ENCODE results near the gene PEX10. TPM values are rescaled to one million over a fixed set of nuclear protein-coding genes. Genes with fewer than 3 reads are reported as not detected.

Gene PEX10
- total RNA-seq, 1 experiment from 2014 or later, result 36.1 TPM

DNA sequence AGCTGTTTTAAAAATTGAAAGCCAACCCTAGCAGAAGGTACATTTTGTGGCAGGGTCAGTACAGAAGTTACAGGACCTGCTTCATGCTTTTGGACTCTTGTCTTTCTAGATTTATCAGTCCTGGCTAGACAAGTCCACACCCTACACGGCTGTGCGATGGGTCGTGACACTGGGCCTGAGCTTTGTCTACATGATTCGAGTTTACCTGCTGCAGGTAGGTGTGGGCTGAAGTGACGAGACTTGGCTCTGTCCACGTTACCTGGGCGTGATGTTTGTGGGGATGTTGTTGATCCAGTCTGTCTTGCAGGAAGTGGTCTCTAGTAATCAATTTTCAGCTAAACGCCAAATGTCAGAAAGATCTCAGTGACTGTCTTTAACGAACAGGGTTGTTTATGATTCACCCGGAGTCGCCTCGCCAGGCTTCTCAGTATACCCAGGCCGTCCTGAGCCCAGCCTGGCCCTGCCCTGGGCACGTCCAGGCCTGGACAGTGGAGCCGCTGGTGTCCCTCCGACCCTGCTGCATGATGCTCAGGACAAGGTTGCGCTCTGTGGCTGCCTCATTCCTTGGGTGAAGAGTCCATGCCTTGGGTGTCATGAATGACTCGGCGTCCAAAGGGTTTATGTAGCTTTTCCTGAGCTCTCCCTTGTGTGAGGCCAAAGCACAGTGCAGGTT lies 15.2 kb downstream of the PEX10 start:
- ChIA-PET CTCF (interaction anchor here (1.1 kb wide), 1 partner anchor 202 kb away, joined by 3 read pairs; the partner anchor contains the start of gene FAAP20), POLR2A (interaction anchor here (0.6 to 1.3 kb wide), 2 partner anchors 10 to 1425 kb away, joined by 3 to 5 read pairs; no protein-coding TSS in a partner anchor)
- intact Hi-C loops (cut with micrococcal nuclease), result no loop called here
- Mint-ChIP-seq H3K4me3 (ENCODE audit: unreplicated experiment) (no peak overlapping the region), H3K4me1 (ENCODE audit: insufficient read depth, unreplicated experiment) (peaks cover 18% of the 10 kb centered on the region), H3K27me3 (ENCODE audit: insufficient read depth, unreplicated experiment) (no peaks in the 10 kb centered on the region), H3K27ac (ENCODE audit: low read depth, unreplicated experiment) (no peak overlapping the region), H3K9me3 (ENCODE audit: unreplicated experiment) (no peaks in the 10 kb centered on the region), H3K36me3 (ENCODE audit: insufficient read depth, unreplicated experiment) (peaks cover 93% of the 10 kb centered on the region)
- DNase-seq (ENCODE audit: unreplicated experiment), result no peak
- TF ChIP-seq, protein P1, sequence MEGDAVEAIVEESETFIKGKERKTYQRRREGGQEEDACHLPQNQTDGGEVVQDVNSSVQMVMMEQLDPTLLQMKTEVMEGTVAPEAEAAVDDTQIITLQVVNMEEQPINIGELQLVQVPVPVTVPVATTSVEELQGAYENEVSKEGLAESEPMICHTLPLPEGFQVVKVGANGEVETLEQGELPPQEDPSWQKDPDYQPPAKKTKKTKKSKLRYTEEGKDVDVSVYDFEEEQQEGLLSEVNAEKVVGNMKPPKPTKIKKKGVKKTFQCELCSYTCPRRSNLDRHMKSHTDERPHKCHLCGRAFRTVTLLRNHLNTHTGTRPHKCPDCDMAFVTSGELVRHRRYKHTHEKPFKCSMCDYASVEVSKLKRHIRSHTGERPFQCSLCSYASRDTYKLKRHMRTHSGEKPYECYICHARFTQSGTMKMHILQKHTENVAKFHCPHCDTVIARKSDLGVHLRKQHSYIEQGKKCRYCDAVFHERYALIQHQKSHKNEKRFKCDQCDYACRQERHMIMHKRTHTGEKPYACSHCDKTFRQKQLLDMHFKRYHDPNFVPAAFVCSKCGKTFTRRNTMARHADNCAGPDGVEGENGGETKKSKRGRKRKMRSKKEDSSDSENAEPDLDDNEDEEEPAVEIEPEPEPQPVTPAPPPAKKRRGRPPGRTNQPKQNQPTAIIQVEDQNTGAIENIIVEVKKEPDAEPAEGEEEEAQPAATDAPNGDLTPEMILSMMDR (IDR thresholded peaks at IDR 0.05; ENCODE audit: unreplicated experiment), result no peak
- no TSS peak for BruUV-seq (replicated peaks)

DNA sequence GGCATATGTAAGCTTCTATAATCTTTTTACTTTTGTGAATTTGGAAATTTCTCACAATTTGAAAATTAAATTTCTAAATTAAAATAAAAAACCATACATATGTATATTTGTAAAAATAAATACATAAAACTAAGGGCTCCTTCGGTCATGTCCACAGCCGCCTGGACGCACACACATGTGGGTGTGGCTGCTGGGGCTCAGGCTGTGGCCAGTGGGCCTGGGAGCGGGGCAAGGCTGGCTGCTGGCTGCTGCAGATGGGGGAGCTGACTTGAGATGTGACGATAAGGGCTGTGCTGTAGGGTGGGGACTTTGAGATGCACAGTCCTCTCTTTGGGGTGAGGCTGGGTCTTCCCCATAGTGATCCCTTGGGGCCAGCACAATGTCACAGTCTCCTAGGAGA lies 15.9 kb downstream of the PEX10 start:
- CTCF ChIA-PET, result no interaction called here
- intact Hi-C loops (cut with micrococcal nuclease), result no loop called here
- Mint-ChIP-seq H3K36me3 (ENCODE audit: insufficient read depth, unreplicated experiment) (peaks cover 86% of the 10 kb centered on the region), H3K27ac (ENCODE audit: low read depth, unreplicated experiment) (no peak overlapping the region), H3K9me3 (ENCODE audit: unreplicated experiment) (no peaks in the 10 kb centered on the region), H3K4me3 (ENCODE audit: unreplicated experiment) (no peak overlapping the region), H3K4me1 (ENCODE audit: insufficient read depth, unreplicated experiment) (peaks cover 18% of the 10 kb centered on the region), H3K27me3 (ENCODE audit: insufficient read depth, unreplicated experiment) (no peaks in the 10 kb centered on the region)
- POLR2A ChIA-PET, result interaction anchor here (0.6 to 1.3 kb wide), 3 partner anchors 10 to 1426 kb away, joined by 3 to 5 read pairs (median 3); no protein-coding TSS in a partner anchor
- BruUV-seq (replicated peaks), result no TSS peak
- DNase-seq (ENCODE audit: unreplicated experiment), result no peak
- TF ChIP-seq, protein P1 (IDR thresholded peaks at IDR 0.05; ENCODE audit: unreplicated experiment), result no peak

DNA sequence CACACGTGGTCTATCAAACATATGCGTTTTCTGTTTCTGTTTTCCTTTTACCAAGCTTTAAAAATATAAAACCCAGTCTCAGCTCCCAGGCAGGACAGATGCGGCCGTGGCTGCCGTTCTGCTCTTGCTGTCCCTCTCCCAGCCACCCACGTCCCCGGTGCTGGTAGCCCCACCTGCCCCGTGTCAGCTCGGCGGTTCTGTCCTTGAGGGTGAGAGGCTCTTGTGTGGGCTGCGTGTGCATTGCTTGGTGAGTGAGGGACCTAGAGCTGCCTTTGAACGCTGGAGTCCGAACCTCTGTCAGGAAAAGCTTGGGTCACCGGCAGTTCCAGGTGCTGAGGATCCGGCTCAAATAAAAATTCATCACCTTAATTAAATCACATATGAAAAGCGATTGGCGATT lies 16.3 kb downstream of the PEX10 start:
- H3K27ac Mint-ChIP-seq (ENCODE audit: low read depth, unreplicated experiment), result peak overlapping the region; percentile 49
- TF ChIP-seq, protein P1 (IDR thresholded peaks at IDR 0.05; ENCODE audit: unreplicated experiment), result no peak
- POLR2A ChIA-PET, result interaction anchor here (0.6 to 1.3 kb wide), 2 partner anchors 11 to 190 kb away, joined by 3 to 5 read pairs; no protein-coding TSS in a partner anchor
- peaks cover 18% of the 10 kb centered on the region for H3K4me1 Mint-ChIP-seq (ENCODE audit: insufficient read depth, unreplicated experiment)
- no peaks in the 10 kb centered on the region for H3K9me3 Mint-ChIP-seq (ENCODE audit: unreplicated experiment)
- CTCF ChIA-PET, result interaction anchor here (0.6 kb wide), 1 partner anchor 1057 kb away, joined by 4 read pairs; no protein-coding TSS in a partner anchor
- peaks cover 82% of the 10 kb centered on the region for H3K36me3 Mint-ChIP-seq (ENCODE audit: insufficient read depth, unreplicated experiment)
- no peaks in the 10 kb centered on the region for H3K27me3 Mint-ChIP-seq (ENCODE audit: insufficient read depth, unreplicated experiment)
- no TSS peak for BruUV-seq (replicated peaks)
- H3K4me3 Mint-ChIP-seq (ENCODE audit: unreplicated experiment), result no peak overlapping the region
- no peak for DNase-seq (ENCODE audit: unreplicated experiment)
- intact Hi-C loops (cut with micrococcal nuclease), result no loop called here

DNA sequence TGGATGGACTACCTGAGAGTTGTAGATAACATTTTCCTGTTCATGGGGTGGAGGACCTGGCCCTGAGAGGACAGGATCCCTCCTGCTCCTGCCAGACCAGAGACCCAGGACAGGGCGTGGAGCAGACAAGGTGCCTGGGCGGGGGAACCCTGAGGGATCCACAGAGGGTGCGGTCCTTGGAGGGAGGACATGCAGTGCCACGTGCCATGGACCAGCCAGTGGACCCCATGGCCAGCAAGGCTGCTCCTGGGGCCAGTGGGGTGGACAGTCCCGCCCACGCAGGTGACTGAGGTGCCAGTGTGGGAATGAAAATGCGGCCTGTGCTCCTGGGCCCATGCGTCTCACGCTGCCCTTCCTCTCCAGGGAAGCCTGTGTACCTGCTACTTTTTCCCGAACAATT lies 17.1 kb downstream of the PEX10 start:
- no peaks in the 10 kb centered on the region for H3K27me3 Mint-ChIP-seq (ENCODE audit: insufficient read depth, unreplicated experiment)
- H3K4me3 Mint-ChIP-seq (ENCODE audit: unreplicated experiment), result no peak overlapping the region
- BruUV-seq (replicated peaks), result no TSS peak
- peak overlapping the region; percentile 49 for H3K27ac Mint-ChIP-seq (ENCODE audit: low read depth, unreplicated experiment)
- H3K9me3 Mint-ChIP-seq (ENCODE audit: unreplicated experiment), result no peaks in the 10 kb centered on the region
- peaks cover 77% of the 10 kb centered on the region for H3K36me3 Mint-ChIP-seq (ENCODE audit: insufficient read depth, unreplicated experiment)
- POLR2A ChIA-PET, result no interaction called here
- peaks cover 18% of the 10 kb centered on the region for H3K4me1 Mint-ChIP-seq (ENCODE audit: insufficient read depth, unreplicated experiment)
- TF ChIP-seq, protein P1 (IDR thresholded peaks at IDR 0.05; ENCODE audit: unreplicated experiment), result no peak
- CTCF ChIA-PET, result interaction anchor here (1.6 kb wide), 1 partner anchor 199 kb away, joined by 7 read pairs; no protein-coding TSS in a partner anchor
- intact Hi-C loops (cut with micrococcal nuclease), result no loop called here
- DNase-seq (ENCODE audit: unreplicated experiment), result no peak
